Measurements from ENCODE around the gene RNPEPL1. TPM values are rescaled to one million over a fixed set of nuclear protein-coding genes. Genes with fewer than 3 reads are reported as not detected.

Gene RNPEPL1
- total RNA-seq, 1 donor from 2014 or later = 22.7 TPM

- Histone ChIP-seq H2AFZ (ENCODE audit: low read depth, low read length) (no peak overlapping the region), H3K36me3 (ENCODE audit: insufficient read depth, low read length) (peaks cover 4% of the 10 kb centered on the region), H3K27me3 (ENCODE audit: insufficient read depth, low read length) (no peaks in the 10 kb centered on the region), H3K9me3 (ENCODE audit: insufficient read depth, low read depth, low read length) (no peaks in the 10 kb centered on the region), H4K20me1 (ENCODE audit: insufficient read depth, low read length) (peaks cover 82% of the 10 kb centered on the region), H3K9ac (ENCODE audit: low read length) (peak overlapping the region; percentile 96), H3K27ac (ENCODE audit: low read depth, low read length) (no peak overlapping the region), H3K4me2 (ENCODE audit: low read length) (peak overlapping the region; percentile 98), H3K4me3 (ENCODE audit: insufficient read depth, low read depth, low read length) (peak overlapping the region; percentile 97), H3K79me2 (ENCODE audit: insufficient read depth, low read length) (peaks cover 83% of the 10 kb centered on the region), H3K4me1 (ENCODE audit: insufficient read depth, low read length) (peaks cover 37% of the 10 kb centered on the region)
- Mint-ChIP-seq H3K4me1 (ENCODE audit: low read depth, unreplicated experiment) (peaks cover 30% of the 10 kb centered on the region), H3K27ac (ENCODE audit: unreplicated experiment) (no peak overlapping the region), H3K4me3 (ENCODE audit: unreplicated experiment) (peak overlapping the region; percentile 89), H3K9me3 (ENCODE audit: unreplicated experiment) (no peaks in the 10 kb centered on the region), H3K27me3 (ENCODE audit: low read depth, unreplicated experiment) (no peaks in the 10 kb centered on the region), H3K36me3 (ENCODE audit: low read depth, unreplicated experiment) (no peaks in the 10 kb centered on the region)
- no peak for TF ChIP-seq CTCF (IDR thresholded peaks at IDR 0.05; ENCODE audit: insufficient read depth, low read depth, low read length)
- no peak for TF ChIP-seq EZH2 (IDR thresholded peaks at IDR 0.05; ENCODE audit: insufficient read depth, low read length)
- DNase-seq (ENCODE audit: low read depth) (no peak), FAIRE-seq (no peak)
Observed at GRCh38 chr2:240588006-240588655, 19.8 kb downstream of the RNPEPL1 start.

GRCh38 chr2:240588669-240589068 lies 20.4 kb downstream of the RNPEPL1 start:
- Histone ChIP-seq H4K20me1 (ENCODE audit: insufficient read depth, low read length) (peaks cover 82% of the 10 kb centered on the region), H3K36me3 (ENCODE audit: insufficient read depth, low read length) (peaks cover 4% of the 10 kb centered on the region), H2AFZ (ENCODE audit: low read depth, low read length) (no peak overlapping the region), H3K79me2 (ENCODE audit: insufficient read depth, low read length) (peaks cover 82% of the 10 kb centered on the region), H3K9me3 (ENCODE audit: insufficient read depth, low read depth, low read length) (no peaks in the 10 kb centered on the region), H3K27me3 (ENCODE audit: insufficient read depth, low read length) (no peaks in the 10 kb centered on the region), H3K9ac (ENCODE audit: low read length) (no peak overlapping the region), H3K4me3 (ENCODE audit: insufficient read depth, low read depth, low read length) (no peak overlapping the region), H3K4me1 (ENCODE audit: insufficient read depth, low read length) (peaks cover 35% of the 10 kb centered on the region), H3K4me2 (ENCODE audit: low read length) (peak overlapping the region; percentile 98), H3K27ac (ENCODE audit: low read depth, low read length) (no peak overlapping the region)
- no peak overlapping the region for H3K27ac Mint-ChIP-seq (ENCODE audit: unreplicated experiment)
- H3K36me3 Mint-ChIP-seq (ENCODE audit: low read depth, unreplicated experiment) = no peaks in the 10 kb centered on the region
- H3K4me3 Mint-ChIP-seq (ENCODE audit: unreplicated experiment) = peak overlapping the region; percentile 89
- H3K4me1 Mint-ChIP-seq (ENCODE audit: low read depth, unreplicated experiment) = peaks cover 28% of the 10 kb centered on the region
- no peak for DNase-seq (ENCODE audit: low read depth)
- TF ChIP-seq EZH2 (IDR thresholded peaks at IDR 0.05; ENCODE audit: insufficient read depth, low read length) (no peak), CTCF (IDR thresholded peaks at IDR 0.05; ENCODE audit: insufficient read depth, low read depth, low read length) (no peak)
- H3K9me3 Mint-ChIP-seq (ENCODE audit: unreplicated experiment) = no peaks in the 10 kb centered on the region
- no peak for FAIRE-seq
- no peaks in the 10 kb centered on the region for H3K27me3 Mint-ChIP-seq (ENCODE audit: low read depth, unreplicated experiment)

- Histone ChIP-seq H4K20me1 (ENCODE audit: insufficient read depth, low read length) (peaks cover 84% of the 10 kb centered on the region), H3K36me3 (ENCODE audit: insufficient read depth, low read length) (peaks cover 4% of the 10 kb centered on the region), H3K27ac (ENCODE audit: low read depth, low read length) (no peak overlapping the region), H2AFZ (ENCODE audit: low read depth, low read length) (no peak overlapping the region), H3K9me3 (ENCODE audit: insufficient read depth, low read depth, low read length) (no peaks in the 10 kb centered on the region), H3K4me3 (ENCODE audit: insufficient read depth, low read depth, low read length) (no peak overlapping the region), H3K79me2 (ENCODE audit: insufficient read depth, low read length) (peaks cover 78% of the 10 kb centered on the region), H3K4me2 (ENCODE audit: low read length) (no peak overlapping the region), H3K9ac (ENCODE audit: low read length) (no peak overlapping the region), H3K4me1 (ENCODE audit: insufficient read depth, low read length) (peaks cover 34% of the 10 kb centered on the region), H3K27me3 (ENCODE audit: insufficient read depth, low read length) (no peaks in the 10 kb centered on the region)
- H3K4me1 Mint-ChIP-seq (ENCODE audit: low read depth, unreplicated experiment) = peaks cover 27% of the 10 kb centered on the region
- H3K36me3 Mint-ChIP-seq (ENCODE audit: low read depth, unreplicated experiment) = no peaks in the 10 kb centered on the region
- no peaks in the 10 kb centered on the region for H3K9me3 Mint-ChIP-seq (ENCODE audit: unreplicated experiment)
- no peak for FAIRE-seq
- no peak overlapping the region for H3K27ac Mint-ChIP-seq (ENCODE audit: unreplicated experiment)
- H3K4me3 Mint-ChIP-seq (ENCODE audit: unreplicated experiment) = no peak overlapping the region
- DNase-seq (ENCODE audit: low read depth) = no peak
- no peaks in the 10 kb centered on the region for H3K27me3 Mint-ChIP-seq (ENCODE audit: low read depth, unreplicated experiment)
- TF ChIP-seq CTCF (IDR thresholded peaks at IDR 0.05; ENCODE audit: insufficient read depth, low read depth, low read length) (no peak), EZH2 (IDR thresholded peaks at IDR 0.05; ENCODE audit: insufficient read depth, low read length) (no peak)
Observed at GRCh38 chr2:240589375-240589774, 21.1 kb downstream of the RNPEPL1 start.
